Ovary (tissue), 3 donors: ENCODE data around the gene PGPEP1.

Experiments
- POLR2A ChIP-seq: fragments of 450-650 bp; IDR thresholded peaks from one replicate; pipeline ENCODE4 v1.6.1; 2017; ENCODE audit warnings: antibody characterized with exemption, mild to moderate bottlenecking, moderate library complexity
- TF ChIP-seq, protein P1 (sequence below), 3 donors: fragments of 450-650 bp in 2 of 3; fragments of 200-600 bp in 1 of 3; IDR thresholded peaks; one replicate each; pipeline versions ENCODE4 v1.5.1 to v1.8.0; 2016 to 2022; ENCODE audit warnings: antibody characterized with exemption in 3 of 3, mild to moderate bottlenecking in 1 of 3
- donor health status: DM: no; HTN: no; CAD: no.

GRCh38 chr19:18308051-18308947 is 32.1 kb upstream of the PGPEP1 start:
- TF ChIP-seq POLR2A: no peak
- TF ChIP-seq, protein P1, sequence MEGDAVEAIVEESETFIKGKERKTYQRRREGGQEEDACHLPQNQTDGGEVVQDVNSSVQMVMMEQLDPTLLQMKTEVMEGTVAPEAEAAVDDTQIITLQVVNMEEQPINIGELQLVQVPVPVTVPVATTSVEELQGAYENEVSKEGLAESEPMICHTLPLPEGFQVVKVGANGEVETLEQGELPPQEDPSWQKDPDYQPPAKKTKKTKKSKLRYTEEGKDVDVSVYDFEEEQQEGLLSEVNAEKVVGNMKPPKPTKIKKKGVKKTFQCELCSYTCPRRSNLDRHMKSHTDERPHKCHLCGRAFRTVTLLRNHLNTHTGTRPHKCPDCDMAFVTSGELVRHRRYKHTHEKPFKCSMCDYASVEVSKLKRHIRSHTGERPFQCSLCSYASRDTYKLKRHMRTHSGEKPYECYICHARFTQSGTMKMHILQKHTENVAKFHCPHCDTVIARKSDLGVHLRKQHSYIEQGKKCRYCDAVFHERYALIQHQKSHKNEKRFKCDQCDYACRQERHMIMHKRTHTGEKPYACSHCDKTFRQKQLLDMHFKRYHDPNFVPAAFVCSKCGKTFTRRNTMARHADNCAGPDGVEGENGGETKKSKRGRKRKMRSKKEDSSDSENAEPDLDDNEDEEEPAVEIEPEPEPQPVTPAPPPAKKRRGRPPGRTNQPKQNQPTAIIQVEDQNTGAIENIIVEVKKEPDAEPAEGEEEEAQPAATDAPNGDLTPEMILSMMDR (IDR thresholded peaks at IDR 0.05): no peak
